Measurements from ENCODE around the gene ZFP92.
"Not testable (repeated sequence)": the region's sequence is repeated elsewhere in the genome, so short reads cannot be mapped to it uniquely, and the experiment has no call there.

The ZFP92 gene

GRCh38 chrX:153387345-153387744 lies 23.9 kb upstream of the ZFP92 start:
- no peak for DNase-seq

DNA sequence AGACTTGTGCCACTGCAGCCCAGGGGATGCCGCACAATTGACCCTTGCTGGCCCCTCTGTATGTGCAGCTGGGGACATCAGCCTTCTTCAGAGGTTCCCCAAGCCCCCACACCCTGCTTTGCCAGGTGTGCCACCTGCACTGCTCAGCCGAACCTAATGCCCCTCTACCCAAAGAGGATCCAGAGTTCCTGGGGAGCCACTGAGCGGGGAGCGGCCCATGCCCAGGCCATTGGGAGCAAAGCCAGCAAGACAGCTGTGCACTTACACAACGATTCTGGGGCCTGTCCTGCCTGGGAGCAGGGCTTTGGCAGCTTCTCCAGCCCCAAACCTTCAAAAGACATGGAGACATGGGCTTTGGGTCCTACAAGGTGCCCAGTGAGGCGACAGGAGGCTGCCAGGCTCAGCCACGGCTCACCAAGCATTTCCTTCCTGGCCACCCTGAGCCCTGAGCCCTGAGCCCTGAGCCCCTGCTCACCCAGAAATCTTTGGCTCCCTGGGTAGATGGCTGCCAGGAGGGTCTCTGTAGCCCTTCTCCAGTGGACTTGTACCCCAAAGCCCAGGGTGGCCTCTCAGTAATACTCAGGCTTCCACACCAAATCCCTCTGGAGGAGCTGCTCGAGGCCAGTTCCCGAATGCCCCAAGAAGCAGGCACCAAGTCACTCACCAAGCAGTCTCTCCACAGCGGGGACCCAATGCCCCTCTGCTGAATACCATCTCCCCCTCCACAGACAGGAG lies 23.1 kb upstream of the ZFP92 start:
- DNase-seq, result no peak

GRCh38 chrX:153388722-153389459 lies 22.4 kb upstream of the ZFP92 start:
- no peak for DNase-seq

DNA sequence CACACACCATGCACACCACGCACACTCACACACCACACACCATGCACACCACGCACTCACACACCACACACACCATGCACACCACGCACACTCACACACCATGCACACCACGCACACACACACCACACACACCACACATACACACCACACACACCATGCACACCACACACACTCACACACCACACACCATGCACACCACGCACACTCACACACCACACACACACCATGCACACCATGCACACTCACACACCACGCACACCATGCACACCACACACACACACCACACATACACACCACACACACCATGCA lies 21.9 kb upstream of the ZFP92 start:
- DNase-seq, result not testable (repeated sequence)

DNA sequence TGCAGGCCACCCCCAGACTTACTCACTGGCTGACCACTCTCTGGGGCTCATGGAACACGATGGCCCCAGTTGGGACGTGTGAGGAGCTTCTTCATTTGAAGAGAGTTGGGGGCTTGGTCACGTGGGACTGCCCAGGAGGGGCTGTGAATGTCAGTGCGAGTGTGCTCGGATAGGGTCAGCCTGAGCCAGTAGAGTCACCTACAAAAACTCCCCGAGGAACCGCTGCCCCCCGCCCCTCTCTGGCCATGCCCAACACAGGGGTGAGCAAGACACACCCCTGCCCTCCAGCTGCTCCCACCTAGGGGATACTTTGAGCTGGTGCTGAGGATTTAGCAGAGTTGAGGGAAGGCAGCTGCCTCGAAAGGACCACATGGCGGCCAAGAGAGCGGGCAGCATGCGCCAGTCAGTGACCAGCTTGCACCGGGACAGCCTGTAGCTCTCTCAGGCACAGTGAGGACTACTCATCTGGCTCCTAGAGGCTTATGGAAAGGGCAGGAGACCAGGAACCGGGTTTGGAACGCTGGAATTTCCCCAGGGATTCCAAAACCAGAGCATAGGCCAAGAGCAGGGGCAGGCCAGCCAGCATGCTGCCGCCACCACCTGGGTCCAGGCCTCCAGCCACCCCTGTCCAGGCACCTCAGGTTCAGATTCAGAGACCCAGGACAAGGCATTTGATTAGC lies 18.5 kb upstream of the ZFP92 start:
- DNase-seq, result no peak

DNA sequence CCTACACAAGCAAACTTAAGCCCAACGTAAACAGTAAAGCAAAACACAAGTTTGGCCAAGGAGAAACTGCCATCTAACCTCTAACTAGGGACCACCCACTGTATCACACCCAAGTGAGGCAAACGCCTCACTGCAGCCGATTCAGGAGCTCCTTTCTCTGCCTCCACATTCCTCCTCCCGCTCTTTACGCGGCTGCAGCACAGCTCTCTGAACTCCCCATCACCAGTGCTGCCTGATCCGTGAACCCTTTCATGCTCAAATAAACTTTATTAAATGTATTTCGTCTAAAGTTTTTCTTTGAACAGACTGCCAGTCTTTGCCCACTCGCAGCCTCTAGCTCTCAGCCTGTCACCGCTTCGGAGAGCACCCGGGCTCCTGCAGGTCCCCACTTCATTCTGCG lies 16.7 kb upstream of the ZFP92 start:
- no peak for DNase-seq

GRCh38 chrX:153395613-153396319 lies 15.5 kb upstream of the ZFP92 start:
- DNase-seq, result no peak

GRCh38 chrX:153396320-153397195 lies 14.7 kb upstream of the ZFP92 start:
- DNase-seq, result no peak

DNA sequence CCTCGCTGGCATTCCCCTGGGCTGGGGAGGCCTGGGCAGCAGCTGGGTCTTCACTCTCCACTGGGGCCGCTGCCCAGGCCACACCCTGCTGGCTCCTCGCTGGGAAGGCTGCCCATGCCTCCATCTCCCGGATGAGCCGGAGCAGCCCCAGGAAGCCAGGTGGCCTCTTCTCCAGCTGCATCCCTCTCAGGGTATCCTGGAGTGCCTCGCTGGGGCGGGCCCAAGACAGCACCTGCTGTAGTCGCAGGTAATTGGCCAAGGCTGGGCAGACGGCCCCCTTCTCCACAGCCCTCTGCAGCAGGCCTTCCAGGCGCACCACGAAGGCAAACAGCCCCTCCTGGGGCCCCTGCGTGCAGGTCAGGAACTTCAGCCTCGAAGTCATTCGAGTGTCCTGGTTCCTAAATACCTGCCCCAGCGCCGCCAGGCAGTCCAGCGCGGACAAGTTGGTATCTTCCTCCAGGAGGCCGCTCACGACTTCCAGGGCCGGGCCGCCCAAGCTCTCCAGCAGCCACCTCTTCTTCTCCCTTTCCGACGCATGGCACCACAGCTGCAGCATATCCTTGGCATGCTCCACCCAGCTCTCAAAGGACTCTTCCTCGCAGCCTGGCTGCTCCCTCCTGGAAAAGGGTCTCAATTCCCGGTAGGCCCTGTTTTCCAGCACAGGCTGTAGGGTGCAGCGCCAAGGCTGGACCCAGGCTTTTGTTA lies 13.9 kb upstream of the ZFP92 start:
- no peak for DNase-seq

DNA sequence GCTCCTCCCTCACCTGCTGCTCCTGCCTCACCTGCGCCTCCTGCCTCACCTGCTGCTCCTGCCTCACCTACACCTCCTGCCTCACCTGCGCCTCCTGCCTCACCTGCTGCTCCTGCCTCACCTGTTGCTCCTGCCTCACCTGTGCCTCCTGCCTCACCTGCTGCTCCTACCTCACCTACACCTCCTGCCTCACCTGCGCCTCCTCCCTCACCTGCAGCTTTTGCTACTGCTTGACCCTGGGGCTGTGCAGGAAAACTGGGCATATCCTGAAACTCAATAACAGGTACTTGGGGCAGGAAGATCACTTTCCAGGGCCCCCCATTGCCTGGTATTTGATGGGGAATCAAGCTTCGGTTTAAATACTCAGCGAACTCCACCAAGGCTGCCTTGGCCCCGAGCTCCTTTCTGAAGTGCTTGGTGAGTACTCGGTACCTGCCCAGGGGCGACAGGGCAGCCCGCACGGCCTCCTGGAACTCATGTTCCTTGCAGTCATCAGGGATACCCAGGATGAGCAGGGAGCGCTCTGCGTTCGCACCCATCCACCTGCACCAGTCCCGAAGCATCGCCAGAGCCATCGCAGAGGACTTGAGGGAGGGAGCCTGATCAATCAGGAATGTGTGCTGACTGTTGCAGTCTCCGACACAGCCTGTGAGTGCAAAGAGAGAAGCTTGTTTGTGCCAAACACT lies 12.9 kb upstream of the ZFP92 start:
- no peak for DNase-seq

GRCh38 chrX:153400146-153401132 lies 10.8 kb upstream of the ZFP92 start:
- no peak for DNase-seq

DNA sequence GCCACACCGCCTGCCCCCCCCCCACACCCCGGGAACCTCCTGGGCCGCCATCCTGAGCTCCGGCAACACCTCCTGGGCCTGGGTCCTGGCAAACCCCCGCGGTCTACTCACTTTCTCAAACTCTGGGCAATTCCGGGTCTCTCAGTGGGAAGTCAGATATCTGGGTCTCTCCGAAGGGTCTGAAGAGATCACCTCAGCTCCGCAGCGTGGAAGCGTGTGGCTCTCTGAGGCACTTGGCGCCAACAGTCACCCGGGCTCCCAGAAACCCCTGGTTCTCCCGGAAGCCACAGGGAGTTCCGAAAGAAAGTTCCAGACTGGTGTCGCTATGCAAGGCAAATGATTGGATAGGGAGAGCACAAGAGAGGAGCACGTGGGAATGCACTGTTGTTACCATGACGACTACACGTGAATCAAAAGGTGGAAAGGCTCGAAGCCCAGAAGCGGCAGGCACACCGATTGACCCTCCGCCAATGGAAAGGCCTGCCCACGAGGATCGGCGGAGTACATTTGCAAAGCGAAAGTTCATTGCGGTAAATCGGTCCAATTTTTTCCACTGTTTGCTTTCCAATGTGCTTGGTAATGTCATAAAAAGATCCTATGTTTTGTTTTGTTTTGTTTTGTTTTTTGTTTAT lies 10.0 kb upstream of the ZFP92 start, which contains the start of gene PNMA6E:
PNMA6E (minus strand) TSS at position 218 of the 632 bp plus-strand sequence. CDS start 2,501 bp downstream, outside the sequence.
- no peak for DNase-seq

- not testable (repeated sequence) for DNase-seq
These were observed 6.9 kb upstream of the ZFP92 start for GRCh38 chrX:153404333-153404732.

GRCh38 chrX:153405426-153405825 lies 5.8 kb upstream of the ZFP92 start:
- no peak for DNase-seq

DNA sequence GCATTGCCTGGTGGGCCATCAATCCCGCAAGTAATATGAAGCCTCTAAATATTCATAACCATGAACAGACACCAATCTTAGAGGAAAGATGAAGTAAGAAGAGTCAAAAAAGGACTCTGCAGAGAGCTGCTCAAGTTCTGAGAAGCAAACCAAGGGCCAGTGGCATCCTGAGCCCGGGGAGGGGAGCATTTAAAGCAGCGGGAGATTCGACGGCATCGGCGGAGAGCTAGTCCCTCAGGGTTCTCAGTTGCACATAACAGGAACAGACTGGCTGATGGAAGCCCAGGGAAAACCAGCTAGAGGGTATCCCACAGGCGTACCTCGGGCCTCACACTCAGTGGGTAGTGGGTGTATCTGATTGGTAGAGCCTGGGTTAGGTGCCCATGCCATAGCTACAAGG lies 5.3 kb upstream of the ZFP92 start:
- DNase-seq, result no peak

GRCh38 chrX:153406903-153407302 lies 4.4 kb upstream of the ZFP92 start:
- no peak for DNase-seq

DNA sequence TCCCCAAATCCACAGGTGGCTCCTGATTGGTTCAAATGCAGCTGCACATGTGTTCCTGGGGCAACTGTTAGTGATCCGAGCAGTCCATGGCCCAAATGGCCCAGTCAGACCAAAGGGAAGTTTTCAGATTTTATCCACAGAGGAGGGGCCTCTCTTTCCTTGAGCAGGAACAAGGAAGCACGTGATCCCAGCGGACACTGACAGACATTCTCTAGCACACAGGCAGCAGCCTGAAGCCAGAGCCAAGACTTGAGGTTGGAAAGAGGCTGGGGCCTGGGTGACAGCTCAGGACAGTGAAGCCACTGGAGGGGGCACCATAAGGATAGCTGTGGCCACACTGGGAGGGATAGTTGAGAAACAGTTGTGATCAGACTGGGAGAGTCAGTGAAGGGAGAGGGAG lies 3.5 kb upstream of the ZFP92 start:
- no peak for DNase-seq

- DNase-seq, result no peak
These were observed 3.0 kb upstream of the ZFP92 start for GRCh38 chrX:153408221-153408721.

DNA sequence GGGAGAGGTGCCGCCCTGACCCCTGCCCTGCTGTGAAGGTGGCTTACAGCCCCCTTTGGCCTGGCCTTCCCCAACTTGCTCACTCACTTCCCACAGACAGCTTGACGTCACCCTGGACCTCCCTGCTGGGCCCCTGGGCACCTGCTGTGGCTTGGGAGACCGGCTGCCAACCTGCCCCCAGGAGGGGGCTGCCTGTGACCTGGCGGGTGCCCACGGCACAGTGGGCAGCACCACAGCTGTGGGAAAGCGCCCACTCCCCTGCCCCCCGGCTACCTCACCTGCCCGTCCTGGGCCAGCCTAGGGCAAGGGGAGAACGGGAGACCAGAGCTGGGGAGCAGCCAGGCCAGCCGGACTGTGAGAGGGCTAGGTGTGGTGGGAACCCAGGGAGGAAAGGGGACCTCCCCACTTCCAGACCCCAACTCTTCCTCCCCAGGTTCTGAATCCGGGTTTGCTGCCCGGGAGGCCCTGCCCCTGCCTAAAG lies 2.4 kb upstream of the ZFP92 start:
- DNase-seq, result no peak
